Right atrium auricular region (tissue), 2 donors: ENCODE results near the gene ZBTB20. TPM values are rescaled to one million over a fixed set of nuclear protein-coding genes. Genes with fewer than 3 reads are reported as not detected.

Source experiments
- DNase-seq: peaks from one replicate; pipeline ENCODE4 v3.0.0-alpha.2; 2019; ENCODE audit warnings: low spot score
- H3K27ac ChIP-seq, 2 donors: fragments of 200-600 bp; sonication (generic); 1 replicate in 1 of 2; 2 replicates in 1 of 2; pipeline ENCODE4 v1.5.1; 2016 to 2019
- H3K27me3 ChIP-seq, 2 donors: fragments of 200-600 bp; sonication (generic); one replicate each; pipeline versions ENCODE4 v1.5.1 to v1.6.0; 2017 to 2019
- H3K36me3 ChIP-seq: fragments of 200-600 bp; sonication (generic); one replicate; pipeline ENCODE4 v1.5.1; 2016
- H3K4me1 ChIP-seq, 2 donors: fragments of 200-600 bp; sonication (generic); one replicate each; pipeline versions ENCODE4 v1.5.1 to v1.6.0; 2017 to 2019
- H3K4me3 ChIP-seq, 2 donors: fragments of 200-600 bp; sonication (generic); 1 replicate in 1 of 2; 2 replicates in 1 of 2; pipeline ENCODE4 v1.5.1; 2017 to 2019; ENCODE audit warnings: mild to moderate bottlenecking in 1 of 2, moderate library complexity in 1 of 2
- H3K9me3 ChIP-seq, 2 donors: fragments of 200-600 bp; sonication (generic); one replicate each; pipeline ENCODE4 v1.5.1; 2019
- total RNA-seq, 2 donors: library from RNA; depleted of rRNA; stranded (reverse); fragments of >200 nt; gene quantifications; one replicate each; pipeline ENCODE4 v1.1.0, GENCODE V29; 2016
- TF ChIP-seq, protein P1 (sequence below), 2 donors: fragments of 200-600 bp; sonication (generic); IDR thresholded peaks; one replicate each; pipeline ENCODE4 v1.5.1; 2019; ENCODE audit warnings: antibody characterized with exemption in 2 of 2

ZBTB20 gene
- total RNA-seq, 2 donors from 2014 or later = 84.6 to 90.8 TPM

DNA sequence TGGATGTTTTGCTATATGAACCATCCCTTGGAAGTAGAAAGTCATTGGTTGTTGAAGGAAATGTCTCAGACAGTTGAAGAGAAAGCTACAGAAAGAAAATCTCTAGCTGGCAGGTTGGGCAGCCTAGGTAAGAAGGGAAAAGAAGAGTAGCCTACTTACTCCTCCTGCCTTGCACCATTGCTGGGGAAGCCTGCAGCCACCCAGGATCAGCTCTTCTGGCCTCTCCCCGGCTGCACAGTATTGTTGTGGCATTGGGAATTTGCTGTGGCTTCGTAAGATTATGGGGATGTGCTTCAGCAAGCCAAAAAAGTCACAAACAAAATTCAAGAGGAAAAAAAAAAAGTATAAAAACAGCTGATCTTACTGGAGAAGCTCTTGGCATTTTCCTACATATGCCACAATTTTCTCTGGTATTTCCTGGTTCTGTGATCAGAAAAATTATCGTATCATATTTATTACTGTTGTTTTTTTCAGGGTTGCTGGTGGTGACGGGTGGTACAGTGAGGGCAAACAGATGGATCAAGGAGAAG is 699.1 kb downstream of the ZBTB20 start:
- TF ChIP-seq, protein P1, sequence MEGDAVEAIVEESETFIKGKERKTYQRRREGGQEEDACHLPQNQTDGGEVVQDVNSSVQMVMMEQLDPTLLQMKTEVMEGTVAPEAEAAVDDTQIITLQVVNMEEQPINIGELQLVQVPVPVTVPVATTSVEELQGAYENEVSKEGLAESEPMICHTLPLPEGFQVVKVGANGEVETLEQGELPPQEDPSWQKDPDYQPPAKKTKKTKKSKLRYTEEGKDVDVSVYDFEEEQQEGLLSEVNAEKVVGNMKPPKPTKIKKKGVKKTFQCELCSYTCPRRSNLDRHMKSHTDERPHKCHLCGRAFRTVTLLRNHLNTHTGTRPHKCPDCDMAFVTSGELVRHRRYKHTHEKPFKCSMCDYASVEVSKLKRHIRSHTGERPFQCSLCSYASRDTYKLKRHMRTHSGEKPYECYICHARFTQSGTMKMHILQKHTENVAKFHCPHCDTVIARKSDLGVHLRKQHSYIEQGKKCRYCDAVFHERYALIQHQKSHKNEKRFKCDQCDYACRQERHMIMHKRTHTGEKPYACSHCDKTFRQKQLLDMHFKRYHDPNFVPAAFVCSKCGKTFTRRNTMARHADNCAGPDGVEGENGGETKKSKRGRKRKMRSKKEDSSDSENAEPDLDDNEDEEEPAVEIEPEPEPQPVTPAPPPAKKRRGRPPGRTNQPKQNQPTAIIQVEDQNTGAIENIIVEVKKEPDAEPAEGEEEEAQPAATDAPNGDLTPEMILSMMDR (IDR thresholded peaks at IDR 0.05) = no peak
- H3K9me3 ChIP-seq = no peaks in the 10 kb centered on the region
- H3K36me3 ChIP-seq = no peaks in the 10 kb centered on the region
- no peaks in the 10 kb centered on the region for H3K27me3 ChIP-seq
- peak overlapping the region in 1 of 2 donors; percentile 0 for H3K27ac ChIP-seq
- DNase-seq = no peak
- H3K4me1 ChIP-seq = peaks cover 0 to 61% of the 10 kb centered on the region in 2 donors
- H3K4me3 ChIP-seq = no peak overlapping the region

DNA sequence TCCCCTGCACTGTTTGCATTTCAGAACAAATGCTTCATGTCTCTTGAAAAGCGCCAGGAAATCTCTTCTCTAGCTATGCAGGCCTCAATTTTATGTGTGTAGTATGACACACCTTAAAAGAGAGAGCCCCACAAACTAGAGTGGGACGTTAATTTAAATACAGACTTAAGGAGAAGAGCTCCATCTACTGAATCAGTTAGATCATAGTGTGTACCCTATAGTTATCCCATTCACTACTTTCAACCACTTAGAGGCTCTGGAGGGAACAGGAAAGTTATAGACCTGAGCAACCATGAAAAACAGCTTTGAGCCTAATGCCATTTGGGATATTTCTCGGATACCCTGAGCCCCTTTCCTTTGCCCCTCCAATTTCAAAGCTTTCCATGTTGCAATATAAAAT is 699.5 kb downstream of the ZBTB20 start:
- no peak overlapping the region for H3K4me3 ChIP-seq
- H3K27me3 ChIP-seq = no peaks in the 10 kb centered on the region
- H3K4me1 ChIP-seq = peaks cover 0 to 61% of the 10 kb centered on the region in 2 donors
- no peaks in the 10 kb centered on the region for H3K36me3 ChIP-seq
- DNase-seq = no peak
- H3K9me3 ChIP-seq = no peaks in the 10 kb centered on the region
- H3K27ac ChIP-seq = peak overlapping the region in 1 of 2 donors; percentile 0
- TF ChIP-seq, protein P1 (IDR thresholded peaks at IDR 0.05) = no peak

DNA sequence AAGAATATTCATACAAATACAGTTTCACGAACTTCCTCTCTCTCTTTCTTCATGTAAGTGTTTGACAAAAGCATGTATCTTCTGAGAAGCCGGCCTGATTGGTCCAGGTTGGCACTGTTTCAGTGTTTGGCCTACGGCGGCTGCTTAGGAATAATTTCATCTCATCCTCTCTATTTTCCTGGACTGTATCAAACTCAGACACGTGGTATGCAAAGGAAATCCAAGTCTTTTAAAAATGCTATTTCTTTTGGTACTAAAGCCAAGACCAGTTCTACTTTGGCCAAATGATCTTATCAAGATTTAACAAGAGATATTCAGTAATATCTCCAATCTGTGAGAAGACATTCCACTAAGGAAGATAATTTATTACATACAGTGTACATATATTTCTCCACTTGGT is 700.5 kb downstream of the ZBTB20 start:
- Histone ChIP-seq H3K36me3 (no peaks in the 10 kb centered on the region), H3K4me3 (no peak overlapping the region), H3K4me1 (peaks cover 0 to 61% of the 10 kb centered on the region in 2 donors), H3K9me3 (no peaks in the 10 kb centered on the region), H3K27me3 (no peaks in the 10 kb centered on the region), H3K27ac (no peak overlapping the region)
- no peak for DNase-seq
- TF ChIP-seq, protein P1 (IDR thresholded peaks at IDR 0.05) = no peak

GRCh38 chr3:114445233-114445632 is 701.9 kb downstream of the ZBTB20 start:
- Histone ChIP-seq H3K4me1 (peaks cover 0 to 64% of the 10 kb centered on the region in 2 donors), H3K27me3 (no peaks in the 10 kb centered on the region), H3K9me3 (no peaks in the 10 kb centered on the region), H3K4me3 (no peak overlapping the region), H3K36me3 (no peaks in the 10 kb centered on the region), H3K27ac (no peak overlapping the region)
- TF ChIP-seq, protein P1 (IDR thresholded peaks at IDR 0.05) = no peak
- DNase-seq = no peak

GRCh38 chr3:114444216-114444615 is 702.9 kb downstream of the ZBTB20 start:
- H3K9me3 ChIP-seq = no peaks in the 10 kb centered on the region
- H3K27me3 ChIP-seq = no peaks in the 10 kb centered on the region
- DNase-seq = no peak
- H3K36me3 ChIP-seq = no peaks in the 10 kb centered on the region
- peaks cover 0 to 60% of the 10 kb centered on the region in 2 donors for H3K4me1 ChIP-seq
- no peak overlapping the region for H3K4me3 ChIP-seq
- H3K27ac ChIP-seq = no peak overlapping the region
- TF ChIP-seq, protein P1 (IDR thresholded peaks at IDR 0.05) = no peak

DNA sequence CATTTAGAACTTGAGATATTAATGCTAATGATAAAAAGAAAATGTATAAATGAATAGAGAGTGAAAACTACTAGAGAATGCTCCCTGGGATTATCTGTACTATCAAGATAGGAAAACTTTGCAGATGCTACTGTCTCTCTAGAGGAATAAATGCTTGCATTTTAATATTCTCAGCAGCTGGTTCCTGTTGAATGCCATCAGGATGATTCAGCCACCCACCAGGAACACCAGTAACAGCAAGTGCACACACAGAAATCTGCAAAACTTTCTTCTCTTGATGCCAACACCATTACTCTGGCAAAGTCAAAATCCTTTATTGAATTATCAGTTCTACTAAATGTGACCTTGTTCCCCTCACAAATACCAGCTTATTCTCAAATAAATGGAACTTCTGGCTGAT is 704.8 kb downstream of the ZBTB20 start:
- peaks cover 0 to 56% of the 10 kb centered on the region in 2 donors for H3K4me1 ChIP-seq
- H3K4me3 ChIP-seq = no peak overlapping the region
- no peak overlapping the region for H3K27ac ChIP-seq

More for the DNA sequence above, 704.8 kb downstream of the ZBTB20 start:
- Histone ChIP-seq H3K36me3 (no peaks in the 10 kb centered on the region), H3K27me3 (no peaks in the 10 kb centered on the region), H3K9me3 (no peaks in the 10 kb centered on the region)
- DNase-seq = no peak
- TF ChIP-seq, protein P1 (IDR thresholded peaks at IDR 0.05) = no peak
